K562 (cell line): Measurements from ENCODE around the gene TMEM234. TPM values are rescaled to one million over a fixed set of nuclear protein-coding genes. Genes with fewer than 3 reads are reported as not detected.

Experiments
- ATF4 ChIP-seq: fragments of 450-650 bp; formaldehyde crosslinking; IDR thresholded peaks from 2 replicates; pipeline ENCODE4 v1.4.0; 2022; ENCODE audit warnings: mild to moderate bottlenecking, moderate library complexity
- BDP1 ChIP-seq: IDR thresholded peaks from 3 replicates; pipeline ENCODE4 v1.6.1; 2011; ENCODE audit not compliant: insufficient read length, insufficient read depth
- CCNT2 ChIP-seq: IDR thresholded peaks from 2 replicates; pipeline ENCODE4 v1.6.1; 2011; ENCODE audit warnings: borderline replicate concordance, low read depth, mild to moderate bottlenecking, moderate library complexity, mixed read lengths, low read length; ENCODE audit not compliant: insufficient read length; ENCODE audit errors: extremely low read depth
- EHMT2 ChIP-seq: fragments of 450-650 bp; IDR thresholded peaks from 2 replicates; pipeline ENCODE4 v1.6.1; 2018; ENCODE audit warnings: antibody characterized with exemption
- HMGN3 ChIP-seq: IDR thresholded peaks from 2 replicates; pipeline ENCODE4 v1.6.1; 2011; ENCODE audit warnings: borderline replicate concordance, low read depth, mild to moderate bottlenecking, mixed read lengths, low read length; ENCODE audit not compliant: insufficient read length; ENCODE audit errors: extremely low read depth
- JUNB ChIP-seq: fragments of 450-650 bp; formaldehyde crosslinking; conservative IDR thresholded peaks from 2 replicates; pipeline ENCODE4 v1.4.0; 2020; ENCODE audit warnings: mild to moderate bottlenecking
- MAZ ChIP-seq, 2 experiments: fragments of 450-650 bp in 1 of 2; sonication (generic) in 1 of 2; formaldehyde crosslinking; IDR thresholded peaks in 1 of 2; conservative IDR thresholded peaks in 1 of 2; 2 replicates each; pipeline versions ENCODE4 v1.4.0 to v1.5.0; 2020; ENCODE audit warnings: mild to moderate bottlenecking in 1 of 2, missing genetic modification reagents in 1 of 2
- MEIS2 ChIP-seq: fragments of 450-650 bp; IDR thresholded peaks from 2 replicates; pipeline ENCODE4 v1.6.1; 2014; ENCODE audit warnings: mild to moderate bottlenecking; ENCODE audit not compliant: partially characterized antibody
- MYC ChIP-seq, 2 experiments: fragments of 250-450 bp in 1 of 2; sonication (Bioruptor Pico) in 1 of 2; IDR thresholded peaks; 2 replicates each; pipeline versions ENCODE4 v1.5.1 to v1.6.1; 2012 to 2021; ENCODE audit warnings: low read depth in 2 of 2, borderline replicate concordance in 1 of 2, improper control_type of control experiment in 1 of 2, low read length in 1 of 2, mild to moderate bottlenecking in 1 of 2, moderate library complexity in 1 of 2
- PHF8 ChIP-seq: fragments of 200-600 bp; sonication (generic); IDR thresholded peaks from 2 replicates; pipeline ENCODE4 v1.6.1; 2012; ENCODE audit warnings: mixed run types, mild to moderate bottlenecking, inconsistent platforms, low read length, moderate library complexity, borderline replicate concordance
- PHTF2 ChIP-seq: fragments of 250-450 bp; sonication (Bioruptor Pico); IDR thresholded peaks from 2 replicates; pipeline ENCODE4 v1.5.0; 2021; ENCODE audit warnings: mild to moderate bottlenecking
- RNF2 ChIP-seq: sonication (generic); IDR thresholded peaks from 2 replicates; pipeline ENCODE4 v1.6.1; 2016
- UBTF ChIP-seq, 2 experiments: IDR thresholded peaks; 2 replicates each; pipeline ENCODE4 v1.6.1; 2012; ENCODE audit warnings: improper control_type of control experiment in 2 of 2, low read depth in 2 of 2, low read length in 2 of 2, borderline replicate concordance in 1 of 2
- ZKSCAN3 ChIP-seq: fragments of 250-450 bp; sonication (Bioruptor Pico); IDR thresholded peaks from 2 replicates; pipeline ENCODE4 v1.4.0; 2020
- ZNF134 ChIP-seq: fragments of 250-450 bp; sonication (Bioruptor Pico); conservative IDR thresholded peaks from 2 replicates; pipeline ENCODE4 v1.4.0; 2020
- ZNF282 ChIP-seq: sonication (generic); formaldehyde crosslinking; IDR thresholded peaks from 2 replicates; pipeline ENCODE4 v1.8.1; 2023; ENCODE audit warnings: missing genetic modification reagents
- ZNF324 ChIP-seq: fragments of 250-450 bp; sonication (Bioruptor Pico); IDR thresholded peaks from 2 replicates; pipeline ENCODE4 v1.4.0; 2020; ENCODE audit warnings: mild to moderate bottlenecking
- ZNF436 ChIP-seq: fragments of 250-450, 450-650 bp; sonication (Bioruptor Pico); formaldehyde crosslinking; IDR thresholded peaks from 2 replicates; pipeline ENCODE4 v1.7.0; 2020; ENCODE audit warnings: mild to moderate bottlenecking
- ZNF644 ChIP-seq: fragments of 200-800 bp; sonication (Bioruptor generic); IDR thresholded peaks from 2 replicates; pipeline ENCODE4 v1.6.1; 2016; ENCODE audit warnings: low read depth, missing genetic modification characterization, missing compliant biosample characterization
- ZNF77 ChIP-seq: fragments of 250-450 bp; sonication (Bioruptor Pico); IDR thresholded peaks from 2 replicates; pipeline ENCODE4 v1.5.0; 2020
- ZSCAN29 ChIP-seq: fragments of 450-650 bp; IDR thresholded peaks from 2 replicates; pipeline ENCODE4 v1.6.1; 2017
- polyA plus RNA-seq, 8 experiments: library from polyadenylated mRNA; depleted of rRNA in 4 of 8; stranded (reverse) in 5 of 8; unstranded in 3 of 8; fragments of >200 nt; fragmentation: Nextera tagmentation in 2 of 8; fragmentation: Illumina TruSeq in 1 of 8; extraction: Ambion mirVana in 2 of 8; extraction: Trizol in 1 of 8; gene quantifications; 2 replicates each; pipeline versions ENCODE4 v1.2.1 to v1.2.3, GENCODE V29; 2011 to 2014; ENCODE audit warnings: inconsistent platforms in 1 of 8, missing spikeins in 1 of 8
- total RNA-seq, 7 experiments: library from RNA; depleted of rRNA in 6 of 7; stranded (reverse); fragments of >200 nt in 6 of 7; fragmentation: Illumina TruSeq in 2 of 7; extraction: Trizol in 2 of 7; gene quantifications; 2 replicates each; pipeline versions ENCODE4 v1.2.1 to v1.2.3, GENCODE V29; 2011 to 2021; ENCODE audit warnings: low replicate concordance in 1 of 7
- TF ChIP-seq, protein P1 (sequence below): sonication (generic); formaldehyde crosslinking; IDR thresholded peaks from 2 replicates; pipeline ENCODE4 v1.8.1; 2023; ENCODE audit warnings: mild to moderate bottlenecking, missing genetic modification reagents
- TF ChIP-seq, protein P2 (sequence below): fragments of 450-650 bp; IDR thresholded peaks from 2 replicates; pipeline ENCODE4 v1.6.1; 2016; ENCODE audit warnings: low read depth, mild to moderate bottlenecking, moderate library complexity

TMEM234 gene
- total and polyA plus RNA-seq, 9 of the 15 experiments (the other 6 are each of a cell fraction or from before 2014, with no cell fraction given): 5.0 to 12.9 (median 7.6) TPM

DNA sequence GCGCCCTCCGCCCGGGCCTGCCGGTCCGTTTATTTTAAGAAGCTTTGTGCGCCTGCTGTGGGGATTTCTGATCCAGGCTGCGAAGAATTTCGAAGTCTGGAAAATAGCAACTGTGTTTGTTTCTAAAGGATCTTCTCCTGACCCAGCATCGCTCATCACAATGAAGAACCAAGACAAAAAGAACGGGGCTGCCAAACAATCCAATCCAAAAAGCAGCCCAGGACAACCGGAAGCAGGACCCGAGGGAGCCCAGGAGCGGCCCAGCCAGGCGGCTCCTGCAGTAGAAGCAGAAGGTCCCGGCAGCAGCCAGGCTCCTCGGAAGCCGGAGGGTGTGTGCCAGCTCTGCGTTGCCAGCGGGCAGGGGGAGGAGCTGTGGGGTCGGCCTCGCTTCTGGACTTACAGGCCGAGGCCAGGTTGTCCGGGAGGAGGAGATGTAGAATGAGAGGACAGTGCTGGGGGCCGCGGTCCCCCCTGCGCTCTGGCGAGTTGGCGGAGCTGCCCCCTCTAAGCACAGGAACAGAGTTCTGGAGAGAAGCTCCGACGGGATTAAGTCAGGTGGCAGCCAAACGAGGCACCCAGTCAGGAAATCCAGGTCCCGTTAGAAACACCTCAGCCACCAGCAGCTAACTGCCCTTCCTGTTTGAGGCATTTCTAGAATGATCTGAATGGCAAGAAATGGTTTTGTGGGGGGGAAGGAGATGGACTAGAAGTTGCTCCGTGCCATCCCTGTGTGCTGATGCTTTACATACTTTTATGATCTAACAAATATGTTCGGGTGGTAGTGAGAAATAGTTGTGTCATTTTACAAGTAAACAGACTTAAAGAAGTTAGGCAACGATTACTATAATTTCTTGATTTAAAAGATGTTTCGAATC is 41.7 kb downstream of the TMEM234 start (continued):
- TF ChIP-seq PHTF2 (no peak), HMGN3 (no peak), ZSCAN29 (no peak), ZNF134 (CRISPR knock-in tag) (no peak), ZNF644 (tag) (no peak), ZNF324 (CRISPR knock-in tag) (no peak), CCNT2 (no peak), MYC (IDR thresholded peaks at IDR 0.05; ENCODE audit: low read depth, low read length) (no peak), MYC (CRISPR knock-in tag; IDR thresholded peaks at IDR 0.05; ENCODE audit: borderline replicate concordance, low read depth) (0 out of 2 replicates have a peak, but pooled peaks have one; percentile 28), MEIS2 (no peak), BDP1 (no peak), JUNB (CRISPR knock-in tag) (no peak), UBTF (IDR thresholded peaks at IDR 0.05; ENCODE audit: borderline replicate concordance in 1 of 2, low read depth in 2 of 2, low read length in 2 of 2) (0 out of 4 replicates have a peak, but pooled peaks of 1 of the 2 experiments have one; percentile 34), ZKSCAN3 (CRISPR knock-in tag) (no peak), ZNF282 (CRISPR knock-in tag) (no peak), RNF2 (no peak; the same call in 1 of the 2 replicates), EHMT2 (no peak), ZNF77 (CRISPR knock-in tag) (no peak), ATF4 (CRISPR knock-in tag) (no peak), PHF8 (no peak; the same call in 1 of the 2 replicates), ZNF436 (CRISPR knock-in tag) (no peak), MAZ (CRISPR knock-in tag; conservative IDR thresholded peaks at IDR 0.05 in 1 of 2, IDR thresholded peaks at IDR 0.05 in 1 of 2) (no peak)
- TF ChIP-seq, protein P1, sequence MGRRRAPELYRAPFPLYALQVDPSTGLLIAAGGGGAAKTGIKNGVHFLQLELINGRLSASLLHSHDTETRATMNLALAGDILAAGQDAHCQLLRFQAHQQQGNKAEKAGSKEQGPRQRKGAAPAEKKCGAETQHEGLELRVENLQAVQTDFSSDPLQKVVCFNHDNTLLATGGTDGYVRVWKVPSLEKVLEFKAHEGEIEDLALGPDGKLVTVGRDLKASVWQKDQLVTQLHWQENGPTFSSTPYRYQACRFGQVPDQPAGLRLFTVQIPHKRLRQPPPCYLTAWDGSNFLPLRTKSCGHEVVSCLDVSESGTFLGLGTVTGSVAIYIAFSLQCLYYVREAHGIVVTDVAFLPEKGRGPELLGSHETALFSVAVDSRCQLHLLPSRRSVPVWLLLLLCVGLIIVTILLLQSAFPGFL: no peak
- TF ChIP-seq, protein P2, sequence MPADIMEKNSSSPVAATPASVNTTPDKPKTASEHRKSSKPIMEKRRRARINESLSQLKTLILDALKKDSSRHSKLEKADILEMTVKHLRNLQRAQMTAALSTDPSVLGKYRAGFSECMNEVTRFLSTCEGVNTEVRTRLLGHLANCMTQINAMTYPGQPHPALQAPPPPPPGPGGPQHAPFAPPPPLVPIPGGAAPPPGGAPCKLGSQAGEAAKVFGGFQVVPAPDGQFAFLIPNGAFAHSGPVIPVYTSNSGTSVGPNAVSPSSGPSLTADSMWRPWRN: no peak
